Rectal smooth muscle tissue (tissue), 1 donor: Measurements from ENCODE around the gene MRPL10.

Experiments
- H3K27ac ChIP-seq: one replicate; pipeline ENCODE4 v1.7.0; 2013; ENCODE audit warnings: low read depth, low read length, inconsistent platforms
- H3K27me3 ChIP-seq: one replicate; pipeline ENCODE4 v1.7.0; 2013; ENCODE audit warnings: low read length; ENCODE audit not compliant: control insufficient read depth, insufficient read depth
- H3K36me3 ChIP-seq: one replicate; pipeline ENCODE4 v1.7.0; 2013; ENCODE audit warnings: low read length; ENCODE audit not compliant: control insufficient read depth, insufficient read depth
- H3K4me1 ChIP-seq: one replicate; pipeline ENCODE4 v1.7.0; 2013; ENCODE audit warnings: low read length; ENCODE audit not compliant: control insufficient read depth, insufficient read depth
- H3K4me3 ChIP-seq: one replicate; pipeline ENCODE4 v1.7.0; 2013; ENCODE audit warnings: low read length
- H3K9ac ChIP-seq: one replicate; pipeline ENCODE4 v1.7.0; 2013; ENCODE audit warnings: low read length

Gene MRPL10

GRCh38 chr17:47852113-47852949 lies 21.0 kb upstream of the MRPL10 start:
- H3K36me3 ChIP-seq = no peaks in the 10 kb centered on the region
- H3K4me3 ChIP-seq = no peak overlapping the region
- no peak overlapping the region for H3K27ac ChIP-seq
- no peaks in the 10 kb centered on the region for H3K4me1 ChIP-seq
- no peak overlapping the region for H3K9ac ChIP-seq
- H3K27me3 ChIP-seq = peaks cover 41% of the 10 kb centered on the region

- Histone ChIP-seq H3K27ac (no peak overlapping the region), H3K4me1 (no peaks in the 10 kb centered on the region), H3K4me3 (no peak overlapping the region), H3K9ac (no peak overlapping the region), H3K27me3 (peaks cover 43% of the 10 kb centered on the region), H3K36me3 (no peaks in the 10 kb centered on the region)
These were observed 20.4 kb upstream of the MRPL10 start for GRCh38 chr17:47851764-47852112.

GRCh38 chr17:47850692-47851573 lies 19.6 kb upstream of the MRPL10 start, which contains the start of gene SP6:
Gene SP6, minus strand, starts transcription at chr17:47851163. Its CDS starts 2,734 bp downstream, at chr17:47848429.
- no peak within 1 kb of the TSS for H3K9ac ChIP-seq

GRCh38 chr17:47850373-47850691 lies 19.0 kb upstream of the MRPL10 start:
- Histone ChIP-seq H3K36me3 (no peaks in the 10 kb centered on the region), H3K9ac (no peak overlapping the region), H3K27ac (no peak overlapping the region), H3K4me1 (no peaks in the 10 kb centered on the region), H3K4me3 (peak overlapping the region; percentile 49), H3K27me3 (peaks cover 38% of the 10 kb centered on the region)

More at GRCh38 chr17:47850692-47851573, 19.6 kb upstream of the MRPL10 start, which contains the start of gene SP6:
- Histone ChIP-seq H3K36me3 (no peaks in the 10 kb centered on the region), H3K4me3 (peak within 1 kb of the TSS; percentile 49), H3K27me3 (peaks cover 41% of the 10 kb centered on the region), H3K27ac (no peak within 1 kb of the TSS), H3K4me1 (no peaks in the 10 kb centered on the region)

- Histone ChIP-seq H3K4me1 (no peaks in the 10 kb centered on the region), H3K4me3 (no peak overlapping the region), H3K9ac (no peak overlapping the region), H3K36me3 (no peaks in the 10 kb centered on the region), H3K27ac (no peak overlapping the region), H3K27me3 (peaks cover 28% of the 10 kb centered on the region)
These were observed 16.8 kb upstream of the MRPL10 start for GRCh38 chr17:47848198-47848513.

GRCh38 chr17:47847341-47848197 lies 16.2 kb upstream of the MRPL10 start:
- H3K27me3 ChIP-seq = peaks cover 27% of the 10 kb centered on the region
- H3K27ac ChIP-seq = no peak overlapping the region
- no peak overlapping the region for H3K4me3 ChIP-seq
- H3K4me1 ChIP-seq = no peaks in the 10 kb centered on the region
- no peaks in the 10 kb centered on the region for H3K36me3 ChIP-seq
- no peak overlapping the region for H3K9ac ChIP-seq

- Histone ChIP-seq H3K4me1 (no peaks in the 10 kb centered on the region), H3K27me3 (peaks cover 20% of the 10 kb centered on the region), H3K9ac (no peak overlapping the region), H3K4me3 (no peak overlapping the region), H3K36me3 (no peaks in the 10 kb centered on the region), H3K27ac (no peak overlapping the region)
These were observed 15.5 kb upstream of the MRPL10 start for GRCh38 chr17:47846716-47847340.

- H3K27me3 ChIP-seq = peaks cover 17% of the 10 kb centered on the region
- H3K9ac ChIP-seq = no peak overlapping the region
- H3K27ac ChIP-seq = no peak overlapping the region
- H3K36me3 ChIP-seq = no peaks in the 10 kb centered on the region
- H3K4me3 ChIP-seq = no peak overlapping the region
- no peaks in the 10 kb centered on the region for H3K4me1 ChIP-seq
These were observed 14.4 kb upstream of the MRPL10 start for GRCh38 chr17:47845716-47846075.

- H3K27me3 ChIP-seq = peaks cover 12% of the 10 kb centered on the region
- no peaks in the 10 kb centered on the region for H3K36me3 ChIP-seq
- peaks cover 3% of the 10 kb centered on the region for H3K4me1 ChIP-seq
These were observed 13.7 kb upstream of the MRPL10 start for GRCh38 chr17:47844814-47845715.

GRCh38 chr17:47844227-47844626 lies 12.9 kb upstream of the MRPL10 start:
- Histone ChIP-seq H3K9ac (no peak overlapping the region), H3K27ac (no peak overlapping the region), H3K27me3 (peaks cover 12% of the 10 kb centered on the region), H3K4me1 (peaks cover 4% of the 10 kb centered on the region), H3K4me3 (no peak overlapping the region), H3K36me3 (no peaks in the 10 kb centered on the region)

More at GRCh38 chr17:47844814-47845715, 13.7 kb upstream of the MRPL10 start:
- no peak overlapping the region for H3K4me3 ChIP-seq
- H3K9ac ChIP-seq = no peak overlapping the region
- H3K27ac ChIP-seq = no peak overlapping the region

GRCh38 chr17:47843391-47843730 lies 12.0 kb upstream of the MRPL10 start:
- H3K27ac ChIP-seq = no peak overlapping the region
- no peaks in the 10 kb centered on the region for H3K36me3 ChIP-seq
- H3K4me3 ChIP-seq = no peak overlapping the region
- H3K27me3 ChIP-seq = peaks cover 12% of the 10 kb centered on the region
- H3K4me1 ChIP-seq = peaks cover 4% of the 10 kb centered on the region
- no peak overlapping the region for H3K9ac ChIP-seq
